ENCODE measurements around the gene MAPKAPK2. TPM values are rescaled to one million over a fixed set of nuclear protein-coding genes. Genes with fewer than 3 reads are reported as not detected.

The MAPKAPK2 gene
- total RNA-seq, 1 experiment from 2014 or later, result 72.4 TPM

DNA sequence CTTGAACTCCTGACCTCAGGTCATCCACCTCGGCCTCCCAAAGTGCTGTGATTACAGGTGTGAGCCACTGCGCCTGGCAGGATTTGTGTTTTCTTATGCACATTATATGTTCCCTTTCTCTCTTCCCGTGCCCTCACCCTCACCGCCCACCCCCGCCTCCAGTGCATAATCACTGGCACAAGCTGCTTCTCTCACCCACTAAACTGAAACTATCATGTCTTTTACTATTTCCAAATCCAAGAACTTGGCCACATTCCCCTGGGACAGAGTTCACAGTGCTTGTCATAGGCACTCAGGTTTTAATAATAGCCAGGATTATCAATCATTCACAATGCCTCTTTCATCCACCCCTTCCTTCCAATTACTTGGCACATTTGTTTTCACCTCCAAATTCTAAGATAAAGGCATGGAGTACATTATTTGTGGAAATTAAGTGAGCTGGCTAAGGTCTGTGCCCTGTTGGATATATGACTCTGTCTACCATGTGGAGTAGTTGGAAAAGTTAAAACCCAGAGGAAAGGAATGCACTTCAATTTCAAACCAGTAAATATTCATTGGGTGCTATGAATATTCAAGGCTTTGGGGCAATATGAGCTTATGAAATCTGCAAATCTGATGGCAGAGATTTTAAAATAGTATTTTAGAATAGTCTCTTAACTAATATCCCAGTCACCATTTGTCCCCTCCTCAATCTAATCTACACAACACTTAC lies 17.6 kb upstream of the MAPKAPK2 start:
- POLR2A ChIA-PET, result no interaction called here
- in situ Hi-C loops (cut with HindIII; ENCODE audit: low pct_unique_long_range_greater_than_20kb, low sequenced_read_pairs), result no loop called here

DNA sequence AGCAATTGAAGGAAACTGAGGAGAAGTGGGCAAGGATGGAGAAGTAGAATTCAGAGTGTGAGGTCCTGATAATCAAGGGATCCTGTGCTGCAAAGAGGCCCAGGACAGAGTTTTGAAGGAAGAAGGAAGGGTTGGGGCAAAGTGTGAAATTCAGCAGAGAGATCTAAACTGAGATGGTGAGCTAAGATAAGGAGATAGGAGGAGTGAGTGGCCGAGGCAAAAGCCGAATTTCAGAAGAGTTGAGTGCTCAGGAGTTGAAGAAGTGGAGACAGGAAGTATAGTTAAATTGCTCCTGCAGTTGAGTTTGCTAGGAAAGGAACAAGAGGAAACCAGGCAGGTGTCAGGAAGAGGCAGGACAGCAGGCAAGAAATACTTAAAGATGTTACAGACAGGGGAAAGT lies 16.4 kb upstream of the MAPKAPK2 start:
- ChIA-PET CTCF (no interaction called here), POLR2A (no interaction called here)
- H3K27ac ChIP-seq (ENCODE audit: low read length), result no peak overlapping the region
- no TSS peak for BruUV-seq (replicated peaks)
- intact Hi-C loops (cut with micrococcal nuclease; ENCODE audit: unreplicated experiment) (no loop called here), in situ Hi-C loops (cut with HindIII; ENCODE audit: low pct_unique_long_range_greater_than_20kb, low sequenced_read_pairs) (no loop called here)
- no peaks in the 10 kb centered on the region for H3K9me3 ChIP-seq (ENCODE audit: control insufficient read depth, insufficient read depth, low read depth, low read length)
- H3K27me3 ChIP-seq (ENCODE audit: control insufficient read depth, insufficient read depth, low read length), result peaks cover 8% of the 10 kb centered on the region; the same call in 1 of the 2 replicates
- no peaks in the 10 kb centered on the region for H3K4me1 ChIP-seq (ENCODE audit: control insufficient read depth, insufficient read depth, low read length)
- no peak overlapping the region for H3K4me3 ChIP-seq (ENCODE audit: low read depth in 2 of 2, low read length in 2 of 2)
- TF ChIP-seq POLR2AphosphoS5 (IDR thresholded peaks at IDR 0.05; ENCODE audit: low read depth, low read length), result no peak
- TF ChIP-seq TCF7L2 (IDR thresholded peaks at IDR 0.05; ENCODE audit: low read depth, low read length), result no peak
- no peak for TF ChIP-seq SIN3A (IDR thresholded peaks at IDR 0.05; ENCODE audit: borderline replicate concordance, insufficient read depth, low read depth, low read length)
- TF ChIP-seq, protein P1, sequence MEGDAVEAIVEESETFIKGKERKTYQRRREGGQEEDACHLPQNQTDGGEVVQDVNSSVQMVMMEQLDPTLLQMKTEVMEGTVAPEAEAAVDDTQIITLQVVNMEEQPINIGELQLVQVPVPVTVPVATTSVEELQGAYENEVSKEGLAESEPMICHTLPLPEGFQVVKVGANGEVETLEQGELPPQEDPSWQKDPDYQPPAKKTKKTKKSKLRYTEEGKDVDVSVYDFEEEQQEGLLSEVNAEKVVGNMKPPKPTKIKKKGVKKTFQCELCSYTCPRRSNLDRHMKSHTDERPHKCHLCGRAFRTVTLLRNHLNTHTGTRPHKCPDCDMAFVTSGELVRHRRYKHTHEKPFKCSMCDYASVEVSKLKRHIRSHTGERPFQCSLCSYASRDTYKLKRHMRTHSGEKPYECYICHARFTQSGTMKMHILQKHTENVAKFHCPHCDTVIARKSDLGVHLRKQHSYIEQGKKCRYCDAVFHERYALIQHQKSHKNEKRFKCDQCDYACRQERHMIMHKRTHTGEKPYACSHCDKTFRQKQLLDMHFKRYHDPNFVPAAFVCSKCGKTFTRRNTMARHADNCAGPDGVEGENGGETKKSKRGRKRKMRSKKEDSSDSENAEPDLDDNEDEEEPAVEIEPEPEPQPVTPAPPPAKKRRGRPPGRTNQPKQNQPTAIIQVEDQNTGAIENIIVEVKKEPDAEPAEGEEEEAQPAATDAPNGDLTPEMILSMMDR (IDR thresholded peaks at IDR 0.05), result no peak
- TF ChIP-seq, protein P2, sequence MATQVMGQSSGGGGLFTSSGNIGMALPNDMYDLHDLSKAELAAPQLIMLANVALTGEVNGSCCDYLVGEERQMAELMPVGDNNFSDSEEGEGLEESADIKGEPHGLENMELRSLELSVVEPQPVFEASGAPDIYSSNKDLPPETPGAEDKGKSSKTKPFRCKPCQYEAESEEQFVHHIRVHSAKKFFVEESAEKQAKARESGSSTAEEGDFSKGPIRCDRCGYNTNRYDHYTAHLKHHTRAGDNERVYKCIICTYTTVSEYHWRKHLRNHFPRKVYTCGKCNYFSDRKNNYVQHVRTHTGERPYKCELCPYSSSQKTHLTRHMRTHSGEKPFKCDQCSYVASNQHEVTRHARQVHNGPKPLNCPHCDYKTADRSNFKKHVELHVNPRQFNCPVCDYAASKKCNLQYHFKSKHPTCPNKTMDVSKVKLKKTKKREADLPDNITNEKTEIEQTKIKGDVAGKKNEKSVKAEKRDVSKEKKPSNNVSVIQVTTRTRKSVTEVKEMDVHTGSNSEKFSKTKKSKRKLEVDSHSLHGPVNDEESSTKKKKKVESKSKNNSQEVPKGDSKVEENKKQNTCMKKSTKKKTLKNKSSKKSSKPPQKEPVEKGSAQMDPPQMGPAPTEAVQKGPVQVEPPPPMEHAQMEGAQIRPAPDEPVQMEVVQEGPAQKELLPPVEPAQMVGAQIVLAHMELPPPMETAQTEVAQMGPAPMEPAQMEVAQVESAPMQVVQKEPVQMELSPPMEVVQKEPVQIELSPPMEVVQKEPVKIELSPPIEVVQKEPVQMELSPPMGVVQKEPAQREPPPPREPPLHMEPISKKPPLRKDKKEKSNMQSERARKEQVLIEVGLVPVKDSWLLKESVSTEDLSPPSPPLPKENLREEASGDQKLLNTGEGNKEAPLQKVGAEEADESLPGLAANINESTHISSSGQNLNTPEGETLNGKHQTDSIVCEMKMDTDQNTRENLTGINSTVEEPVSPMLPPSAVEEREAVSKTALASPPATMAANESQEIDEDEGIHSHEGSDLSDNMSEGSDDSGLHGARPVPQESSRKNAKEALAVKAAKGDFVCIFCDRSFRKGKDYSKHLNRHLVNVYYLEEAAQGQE (IDR thresholded peaks at IDR 0.05; ENCODE audit: insufficient read depth in 1 of 2, low read depth in 2 of 2, low read length in 1 of 2), result no peak
- no peaks in the 10 kb centered on the region for H3K36me3 ChIP-seq (ENCODE audit: control insufficient read depth, insufficient read depth, low read length)
- DNase-seq (ENCODE audit: low read depth, low spot score), result no peak
- no peak for ATAC-seq

More for the DNA sequence above, 17.6 kb upstream of the MAPKAPK2 start:
- peaks cover 11% of the 10 kb centered on the region; the same call in 1 of the 2 replicates for H3K27me3 ChIP-seq (ENCODE audit: control insufficient read depth, insufficient read depth, low read length)
- TF ChIP-seq TCF7L2 (IDR thresholded peaks at IDR 0.05; ENCODE audit: low read depth, low read length) (no peak), POLR2AphosphoS5 (IDR thresholded peaks at IDR 0.05; ENCODE audit: low read depth, low read length) (no peak), SIN3A (IDR thresholded peaks at IDR 0.05; ENCODE audit: borderline replicate concordance, insufficient read depth, low read depth, low read length) (no peak)
- TF ChIP-seq, protein P1 (IDR thresholded peaks at IDR 0.05), result no peak
- TF ChIP-seq, protein P2 (IDR thresholded peaks at IDR 0.05; ENCODE audit: insufficient read depth in 1 of 2, low read depth in 2 of 2, low read length in 1 of 2), result no peak
- no peak overlapping the region for H3K4me3 ChIP-seq (ENCODE audit: low read depth in 2 of 2, low read length in 2 of 2)
- no peaks in the 10 kb centered on the region for H3K4me1 ChIP-seq (ENCODE audit: control insufficient read depth, insufficient read depth, low read length)
- no peak overlapping the region for H3K27ac ChIP-seq (ENCODE audit: low read length)
- DNase-seq (ENCODE audit: low read depth, low spot score), result no peak
- CTCF ChIA-PET, result no interaction called here
- no TSS peak for BruUV-seq (replicated peaks)
- ATAC-seq, result no peak
- no peaks in the 10 kb centered on the region for H3K9me3 ChIP-seq (ENCODE audit: control insufficient read depth, insufficient read depth, low read depth, low read length)
- intact Hi-C loops (cut with micrococcal nuclease; ENCODE audit: unreplicated experiment), result no loop called here
- no peaks in the 10 kb centered on the region for H3K36me3 ChIP-seq (ENCODE audit: control insufficient read depth, insufficient read depth, low read length)
